ENCODE measurements around the gene PRKCE. TPM values are rescaled to one million over a fixed set of nuclear protein-coding genes. Genes with fewer than 3 reads are reported as not detected.

PRKCE gene
- total RNA-seq, 2 donors from 2014 or later, result 7.3 to 20.8 TPM

- no peaks in the 10 kb centered on the region for H3K9me3 ChIP-seq
- no peak overlapping the region for H3K27ac ChIP-seq
- TF ChIP-seq CTCF (IDR thresholded peaks at IDR 0.05) (no peak), POLR2A (IDR thresholded peaks at IDR 0.05) (no peak)
- ATAC-seq, result no peak
- H3K36me3 ChIP-seq (replicated peaks in 1 of 2; ENCODE audit: insufficient read depth in 1 of 2, low read depth in 2 of 2), result no peaks in the 10 kb centered on the region
- no peaks in the 10 kb centered on the region for H3K27me3 ChIP-seq
- intact Hi-C loops (cut with DNase I), result no loop called here
- no peak overlapping the region for H3K4me3 ChIP-seq
- no peak for DNase-seq
- peaks cover 28% of the 10 kb centered on the region for H3K4me1 ChIP-seq
- WGBS, 2 donors, result 66 to 71% methylated on average over 4 of the region's 4 CpGs
These were observed 483.9 kb downstream of the PRKCE start for GRCh38 chr2:46135228-46135855.

GRCh38 chr2:46135958-46136357, 484.5 kb downstream of the PRKCE start:
- Histone ChIP-seq H3K9me3 (no peaks in the 10 kb centered on the region), H3K36me3 (replicated peaks in 1 of 2; ENCODE audit: insufficient read depth in 1 of 2, low read depth in 2 of 2) (no peaks in the 10 kb centered on the region), H3K27me3 (no peaks in the 10 kb centered on the region), H3K4me1 (peaks cover 34% of the 10 kb centered on the region), H3K27ac (peak overlapping the region in 1 of 4 donors; percentile 24), H3K4me3 (no peak overlapping the region)
- DNase-seq (no peak), ATAC-seq (peak; percentile 47)
- WGBS, 2 donors, result 64 to 68% methylated on average over 6 of the region's 6 CpGs
- no peak for TF ChIP-seq POLR2A (IDR thresholded peaks at IDR 0.05)
- TF ChIP-seq CTCF (IDR thresholded peaks at IDR 0.05), result no peak
- intact Hi-C loops (cut with DNase I), result no loop called here

- DNase-seq, result no peak
- intact Hi-C loops (cut with DNase I), result no loop called here
- H3K9me3 ChIP-seq, result no peaks in the 10 kb centered on the region
- H3K27me3 ChIP-seq, result no peaks in the 10 kb centered on the region
- no peak overlapping the region for H3K4me3 ChIP-seq
- peaks cover 34% of the 10 kb centered on the region for H3K4me1 ChIP-seq
- TF ChIP-seq CTCF (IDR thresholded peaks at IDR 0.05), result no peak
- TF ChIP-seq POLR2A (IDR thresholded peaks at IDR 0.05), result no peak
- H3K36me3 ChIP-seq (replicated peaks in 1 of 2; ENCODE audit: insufficient read depth in 1 of 2, low read depth in 2 of 2), result no peaks in the 10 kb centered on the region
- peak overlapping the region in 1 of 4 donors; percentile 24 for H3K27ac ChIP-seq
- WGBS, 2 donors, result 86% methylated on average over 5 of the region's 5 CpGs
- no peak for ATAC-seq
These were observed 485.0 kb downstream of the PRKCE start for GRCh38 chr2:46136481-46136880.

- H3K36me3 ChIP-seq (replicated peaks in 1 of 2; ENCODE audit: insufficient read depth in 1 of 2, low read depth in 2 of 2), result no peaks in the 10 kb centered on the region
- DNase-seq (no peak), ATAC-seq (no peak)
- 65 to 86% methylated on average over 2 of the region's 2 CpGs for WGBS, 2 donors
- no peaks in the 10 kb centered on the region for H3K9me3 ChIP-seq
- TF ChIP-seq POLR2A (IDR thresholded peaks at IDR 0.05) (no peak), CTCF (IDR thresholded peaks at IDR 0.05) (no peak)
- peaks cover 34% of the 10 kb centered on the region for H3K4me1 ChIP-seq
- intact Hi-C loops (cut with DNase I), result no loop called here
- no peak overlapping the region for H3K4me3 ChIP-seq
- H3K27me3 ChIP-seq, result no peaks in the 10 kb centered on the region
- no peak overlapping the region for H3K27ac ChIP-seq
These were observed 485.5 kb downstream of the PRKCE start for GRCh38 chr2:46136953-46137352.

Measured in body of pancreas (tissue), 4 donors.